Measurements from ENCODE around the gene ENPP4.

Gene ENPP4

DNA sequence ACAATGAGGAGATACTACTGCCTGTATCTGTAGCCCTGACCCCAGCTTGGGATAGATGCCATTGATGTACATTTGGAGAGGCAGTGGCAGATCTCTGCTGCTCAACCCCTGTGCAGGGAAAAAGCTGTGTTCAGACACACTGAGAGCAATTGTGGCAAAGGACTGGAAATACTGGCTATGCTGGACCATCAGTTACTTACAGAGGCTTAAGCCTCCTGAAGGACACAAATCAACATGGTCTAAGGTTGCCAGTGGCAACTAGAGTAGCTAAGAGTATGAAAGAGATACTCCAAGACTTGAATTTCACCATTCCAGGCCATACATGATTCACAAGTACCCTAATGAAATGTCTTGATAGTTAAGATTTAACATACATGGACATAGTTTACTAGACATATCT lies 32.4 kb upstream of the ENPP4 start:
- H3K79me2 ChIP-seq (ENCODE audit: insufficient read depth, low read length) = no peaks in the 10 kb centered on the region
- no peaks in the 10 kb centered on the region for H3K9me2 ChIP-seq (replicated peaks; ENCODE audit: low read depth, low read length)
- H3K4me1 ChIP-seq (ENCODE audit: insufficient read depth, low read length, poor library complexity, severe bottlenecking) = no peaks in the 10 kb centered on the region
- H3F3A ChIP-seq (ENCODE audit: low read depth) = no peaks in the 10 kb centered on the region
- H3K9me3 ChIP-seq (ENCODE audit: insufficient read depth, low read depth, low read length) = peaks cover 7% of the 10 kb centered on the region; the same call in 1 of the 2 replicates
- no peak for TF ChIP-seq EZH2phosphoT487 (IDR thresholded peaks at IDR 0.05; ENCODE audit: borderline replicate concordance)
- TF ChIP-seq, protein P1, sequence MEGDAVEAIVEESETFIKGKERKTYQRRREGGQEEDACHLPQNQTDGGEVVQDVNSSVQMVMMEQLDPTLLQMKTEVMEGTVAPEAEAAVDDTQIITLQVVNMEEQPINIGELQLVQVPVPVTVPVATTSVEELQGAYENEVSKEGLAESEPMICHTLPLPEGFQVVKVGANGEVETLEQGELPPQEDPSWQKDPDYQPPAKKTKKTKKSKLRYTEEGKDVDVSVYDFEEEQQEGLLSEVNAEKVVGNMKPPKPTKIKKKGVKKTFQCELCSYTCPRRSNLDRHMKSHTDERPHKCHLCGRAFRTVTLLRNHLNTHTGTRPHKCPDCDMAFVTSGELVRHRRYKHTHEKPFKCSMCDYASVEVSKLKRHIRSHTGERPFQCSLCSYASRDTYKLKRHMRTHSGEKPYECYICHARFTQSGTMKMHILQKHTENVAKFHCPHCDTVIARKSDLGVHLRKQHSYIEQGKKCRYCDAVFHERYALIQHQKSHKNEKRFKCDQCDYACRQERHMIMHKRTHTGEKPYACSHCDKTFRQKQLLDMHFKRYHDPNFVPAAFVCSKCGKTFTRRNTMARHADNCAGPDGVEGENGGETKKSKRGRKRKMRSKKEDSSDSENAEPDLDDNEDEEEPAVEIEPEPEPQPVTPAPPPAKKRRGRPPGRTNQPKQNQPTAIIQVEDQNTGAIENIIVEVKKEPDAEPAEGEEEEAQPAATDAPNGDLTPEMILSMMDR (conservative IDR thresholded peaks at IDR 0.05; ENCODE audit: low read length) = no peak
- H3K27me3 ChIP-seq (ENCODE audit: insufficient read depth, low read length, poor library complexity, severe bottlenecking) = no peaks in the 10 kb centered on the region
- H3K36me3 ChIP-seq (ENCODE audit: insufficient read depth, low read length) = no peaks in the 10 kb centered on the region
- H3K9ac ChIP-seq (ENCODE audit: low read depth, low read length, poor library complexity, severe bottlenecking) = no peak overlapping the region
- H3K4me2 ChIP-seq (ENCODE audit: low read depth, low read length, poor library complexity, severe bottlenecking) = no peak overlapping the region
- H3K4me3 ChIP-seq (ENCODE audit: low read length, poor library complexity, severe bottlenecking) = no peak overlapping the region
- H2AFZ ChIP-seq (ENCODE audit: low read length) = no peak overlapping the region
- H4K20me1 ChIP-seq (ENCODE audit: insufficient read depth, low read length, poor library complexity, severe bottlenecking) = no peaks in the 10 kb centered on the region

DNA sequence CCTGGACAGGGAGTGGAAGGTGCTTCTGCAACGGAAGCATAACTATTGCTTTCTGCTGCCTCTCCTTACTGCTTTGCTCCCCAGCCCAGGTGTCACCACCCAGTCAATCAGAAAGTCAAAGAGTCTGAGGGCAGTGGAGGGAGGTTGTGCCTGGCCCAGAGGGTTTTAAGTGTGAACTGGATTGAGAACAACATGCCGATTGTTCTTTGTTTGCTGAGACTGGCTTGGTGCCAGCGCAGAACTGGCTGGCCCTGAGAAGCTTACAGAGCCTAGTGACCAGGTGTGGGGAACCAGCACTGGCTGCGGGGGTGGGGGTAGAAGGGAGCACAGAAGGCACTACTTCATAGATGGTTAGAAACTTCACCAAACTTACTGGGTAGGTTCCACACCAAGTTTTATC lies 31.1 kb upstream of the ENPP4 start:
- no peaks in the 10 kb centered on the region for H3F3A ChIP-seq (ENCODE audit: low read depth)
- H3K36me3 ChIP-seq (ENCODE audit: insufficient read depth, low read length) = no peaks in the 10 kb centered on the region
- H3K9me2 ChIP-seq (replicated peaks; ENCODE audit: low read depth, low read length) = no peaks in the 10 kb centered on the region
- H3K9ac ChIP-seq (ENCODE audit: low read depth, low read length, poor library complexity, severe bottlenecking) = no peak overlapping the region
- no peak overlapping the region for H3K4me3 ChIP-seq (ENCODE audit: low read length, poor library complexity, severe bottlenecking)
- TF ChIP-seq, protein P1 (conservative IDR thresholded peaks at IDR 0.05; ENCODE audit: low read length) = no peak
- TF ChIP-seq EZH2phosphoT487 (IDR thresholded peaks at IDR 0.05; ENCODE audit: borderline replicate concordance) = no peak
- no peak overlapping the region for H3K4me2 ChIP-seq (ENCODE audit: low read depth, low read length, poor library complexity, severe bottlenecking)
- H3K79me2 ChIP-seq (ENCODE audit: insufficient read depth, low read length) = no peaks in the 10 kb centered on the region
- H4K20me1 ChIP-seq (ENCODE audit: insufficient read depth, low read length, poor library complexity, severe bottlenecking) = no peaks in the 10 kb centered on the region
- H3K27me3 ChIP-seq (ENCODE audit: insufficient read depth, low read length, poor library complexity, severe bottlenecking) = no peaks in the 10 kb centered on the region
- H2AFZ ChIP-seq (ENCODE audit: low read length) = no peak overlapping the region
- H3K9me3 ChIP-seq (ENCODE audit: insufficient read depth, low read depth, low read length) = peaks cover 7% of the 10 kb centered on the region; the same call in 1 of the 2 replicates
- H3K4me1 ChIP-seq (ENCODE audit: insufficient read depth, low read length, poor library complexity, severe bottlenecking) = no peaks in the 10 kb centered on the region

DNA sequence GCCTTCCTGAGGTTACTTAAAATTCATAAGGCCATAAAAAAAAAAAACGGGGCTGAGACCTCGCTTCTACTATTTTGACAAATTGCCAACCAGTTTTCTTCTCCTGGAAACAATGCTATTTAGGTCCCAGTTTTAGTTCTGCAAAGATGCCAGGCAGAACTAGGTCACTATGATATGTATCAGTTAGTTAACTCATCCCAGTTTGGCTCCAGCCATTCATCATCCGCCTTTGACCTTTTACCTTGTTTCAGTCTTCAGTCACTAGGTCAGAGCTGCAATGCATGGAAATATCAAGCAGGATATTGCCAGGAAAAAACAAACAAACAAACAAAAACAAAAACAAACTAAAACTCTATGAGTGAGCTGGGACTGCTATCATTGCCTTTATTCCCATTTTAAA lies 29.8 kb upstream of the ENPP4 start:
- Histone ChIP-seq H3K4me2 (ENCODE audit: low read depth, low read length, poor library complexity, severe bottlenecking) (no peak overlapping the region), H4K20me1 (ENCODE audit: insufficient read depth, low read length, poor library complexity, severe bottlenecking) (no peaks in the 10 kb centered on the region), H3K4me3 (ENCODE audit: low read length, poor library complexity, severe bottlenecking) (no peak overlapping the region), H2AFZ (ENCODE audit: low read length) (no peak overlapping the region), H3K36me3 (ENCODE audit: insufficient read depth, low read length) (no peaks in the 10 kb centered on the region), H3K27me3 (ENCODE audit: insufficient read depth, low read length, poor library complexity, severe bottlenecking) (no peaks in the 10 kb centered on the region), H3K79me2 (ENCODE audit: insufficient read depth, low read length) (no peaks in the 10 kb centered on the region), H3F3A (ENCODE audit: low read depth) (no peaks in the 10 kb centered on the region), H3K9me3 (ENCODE audit: insufficient read depth, low read depth, low read length) (peaks cover 7% of the 10 kb centered on the region; the same call in 1 of the 2 replicates), H3K9ac (ENCODE audit: low read depth, low read length, poor library complexity, severe bottlenecking) (no peak overlapping the region), H3K9me2 (replicated peaks; ENCODE audit: low read depth, low read length) (no peaks in the 10 kb centered on the region), H3K4me1 (ENCODE audit: insufficient read depth, low read length, poor library complexity, severe bottlenecking) (no peaks in the 10 kb centered on the region)
- TF ChIP-seq EZH2phosphoT487 (IDR thresholded peaks at IDR 0.05; ENCODE audit: borderline replicate concordance) = no peak
- TF ChIP-seq, protein P1 (conservative IDR thresholded peaks at IDR 0.05; ENCODE audit: low read length) = no peak

Data from Loucy (cell line).